Parathyroid adenoma (tissue), 2 donors: Measurements from ENCODE around the gene DLL4.

ENCODE experiments used
- H2AFZ ChIP-seq: fragments of 300-600 bp; sonication (generic); one replicate; pipeline ENCODE4 v1.7.0; 2017; ENCODE audit warnings: antibody characterized with exemption, mild to moderate bottlenecking
- H3K27ac ChIP-seq: fragments of 300-600 bp; sonication (generic); one replicate; pipeline ENCODE4 v1.7.0; 2017
- H3K27me3 ChIP-seq: fragments of 300-600 bp; sonication (generic); one replicate; pipeline ENCODE4 v1.7.0; 2017; ENCODE audit warnings: low read length; ENCODE audit not compliant: control insufficient read depth, insufficient read depth
- H3K36me3 ChIP-seq: fragments of 300-600 bp; sonication (generic); one replicate; pipeline ENCODE4 v1.7.0; 2017; ENCODE audit warnings: low read length; ENCODE audit not compliant: control insufficient read depth, insufficient read depth
- H3K4me1 ChIP-seq: fragments of 300-600 bp; sonication (generic); one replicate; pipeline ENCODE4 v1.7.0; 2017; ENCODE audit warnings: control low read depth
- H3K4me2 ChIP-seq: fragments of 300-600 bp; sonication (generic); one replicate; pipeline ENCODE4 v1.7.0; 2017; ENCODE audit warnings: low read length
- H3K4me3 ChIP-seq: fragments of 300-600 bp; sonication (generic); one replicate; pipeline ENCODE4 v1.7.0; 2017; ENCODE audit warnings: low read depth, low read length
- H3K79me2 ChIP-seq: fragments of 300-600 bp; sonication (generic); one replicate; pipeline ENCODE4 v1.7.0; 2017; ENCODE audit warnings: control low read depth
- H3K9ac ChIP-seq: fragments of 300-600 bp; sonication (generic); one replicate; pipeline ENCODE4 v1.7.0; 2017; ENCODE audit warnings: mild to moderate bottlenecking
- H3K9me3 ChIP-seq: fragments of 300-600 bp; sonication (generic); one replicate; pipeline ENCODE4 v1.7.0; 2017; ENCODE audit warnings: low read length; ENCODE audit not compliant: control insufficient read depth
- CTCF ChIP-seq: fragments of 300-600 bp; sonication (generic); IDR thresholded peaks from one replicate; pipeline ENCODE4 v1.7.0; 2017; ENCODE audit warnings: antibody characterized with exemption, mild to moderate bottlenecking
- donor health status: primary hyperparathyroidism.

DLL4 gene

GRCh38 chr15:40906991-40907802 lies 21.9 kb upstream of the DLL4 start:
- no peaks in the 10 kb centered on the region for H3K36me3 ChIP-seq
- H3K9ac ChIP-seq, result no peak overlapping the region
- no peak for TF ChIP-seq CTCF
- no peaks in the 10 kb centered on the region for H3K79me2 ChIP-seq
- H3K4me3 ChIP-seq, result peak overlapping the region; percentile 49
- H3K27ac ChIP-seq, result peak overlapping the region; percentile 74
- H3K9me3 ChIP-seq, result no peaks in the 10 kb centered on the region
- H3K4me1 ChIP-seq, result no peaks in the 10 kb centered on the region
- no peaks in the 10 kb centered on the region for H3K27me3 ChIP-seq
- peak overlapping the region; percentile 75 for H2AFZ ChIP-seq
- H3K4me2 ChIP-seq, result peak overlapping the region; percentile 86

GRCh38 chr15:40908095-40908494 lies 21.0 kb upstream of the DLL4 start:
- TF ChIP-seq CTCF, result no peak
- H3K36me3 ChIP-seq, result no peaks in the 10 kb centered on the region
- H3K27ac ChIP-seq, result no peak overlapping the region
- no peak overlapping the region for H3K4me2 ChIP-seq
- H3K4me3 ChIP-seq, result no peak overlapping the region
- H3K27me3 ChIP-seq, result no peaks in the 10 kb centered on the region
- no peak overlapping the region for H3K9ac ChIP-seq
- no peaks in the 10 kb centered on the region for H3K9me3 ChIP-seq
- H3K4me1 ChIP-seq, result no peaks in the 10 kb centered on the region
- H2AFZ ChIP-seq, result no peak overlapping the region
- no peaks in the 10 kb centered on the region for H3K79me2 ChIP-seq

GRCh38 chr15:40909662-40910630 lies 19.2 kb upstream of the DLL4 start:
- H3K79me2 ChIP-seq, result no peaks in the 10 kb centered on the region
- no peak overlapping the region for H3K4me3 ChIP-seq
- H3K9me3 ChIP-seq, result no peaks in the 10 kb centered on the region
- H2AFZ ChIP-seq, result no peak overlapping the region
- H3K4me1 ChIP-seq, result no peaks in the 10 kb centered on the region
- no peak overlapping the region for H3K9ac ChIP-seq
- H3K36me3 ChIP-seq, result no peaks in the 10 kb centered on the region
- H3K27me3 ChIP-seq, result no peaks in the 10 kb centered on the region
- H3K27ac ChIP-seq, result no peak overlapping the region
- TF ChIP-seq CTCF, result no peak
- no peak overlapping the region for H3K4me2 ChIP-seq

- Histone ChIP-seq H2AFZ (no peak overlapping the region), H3K27ac (no peak overlapping the region), H3K4me1 (no peaks in the 10 kb centered on the region)
Measured at GRCh38 chr15:40911141-40911540, 18.0 kb upstream of the DLL4 start.

More at GRCh38 chr15:40911141-40911540, 18.0 kb upstream of the DLL4 start:
- no peaks in the 10 kb centered on the region for H3K27me3 ChIP-seq
- H3K36me3 ChIP-seq, result no peaks in the 10 kb centered on the region
- H3K9me3 ChIP-seq, result no peaks in the 10 kb centered on the region
- no peak for TF ChIP-seq CTCF
- H3K9ac ChIP-seq, result no peak overlapping the region
- H3K79me2 ChIP-seq, result no peaks in the 10 kb centered on the region
- H3K4me3 ChIP-seq, result no peak overlapping the region
- no peak overlapping the region for H3K4me2 ChIP-seq
